Measurements from ENCODE around the gene B3GLCT. TPM values are rescaled to one million over a fixed set of nuclear protein-coding genes. Genes with fewer than 3 reads are reported as not detected.
A peak's percentile ranks its signal among the peaks of the same experiment; 100 is the strongest.

The B3GLCT gene
- polyA plus RNA-seq, 1 donor from 2014 or later: 8.2 TPM

GRCh38 chr13:31350560-31350959, 150.8 kb downstream of the B3GLCT start:
- TF ChIP-seq EZH2 (IDR thresholded peaks at IDR 0.05; ENCODE audit: borderline replicate concordance, insufficient read depth, low read length, poor library complexity, severe bottlenecking) (no peak), SMC3 (conservative IDR thresholded peaks at IDR 0.05; ENCODE audit: poor library complexity) (no peak), MXI1 (conservative IDR thresholded peaks at IDR 0.05; ENCODE audit: poor library complexity, severe bottlenecking) (no peak), EP300 (conservative IDR thresholded peaks at IDR 0.05; ENCODE audit: poor library complexity, severe bottlenecking) (no peak), POLR2AphosphoS5 (IDR thresholded peaks at IDR 0.05) (no peak), REST (IDR thresholded peaks at IDR 0.05; ENCODE audit: borderline replicate concordance) (no peak), TAF1 (IDR thresholded peaks at IDR 0.05; ENCODE audit: low read depth) (no peak), RAD21 (conservative IDR thresholded peaks at IDR 0.05) (no peak), CTCF (IDR thresholded peaks at IDR 0.05; ENCODE audit: poor library complexity, severe bottlenecking) (no peak)
- no peak overlapping the region for H2AFZ ChIP-seq (ENCODE audit: low read depth, low read length)

GRCh38 chr13:31351376-31351775, 151.6 kb downstream of the B3GLCT start:
- H4K20me1 ChIP-seq (ENCODE audit: insufficient read depth): no peaks in the 10 kb centered on the region
- H2AFZ ChIP-seq (ENCODE audit: low read depth, low read length): no peak overlapping the region
- H3K27me3 ChIP-seq (ENCODE audit: insufficient read depth, low read depth, low read length): no peaks in the 10 kb centered on the region
- H3K9ac ChIP-seq (ENCODE audit: low read length): no peak overlapping the region
- no peaks in the 10 kb centered on the region for H3K79me2 ChIP-seq (replicated peaks; ENCODE audit: insufficient read depth, low read length)
- H3K4me3 ChIP-seq (ENCODE audit: low read length): peak overlapping the region; percentile 6
- H3K4me2 ChIP-seq (ENCODE audit: low read length): no peak overlapping the region
- peak overlapping the region; percentile 45 for H3K27ac ChIP-seq (ENCODE audit: low read length)
- no peaks in the 10 kb centered on the region for H3F3A ChIP-seq (ENCODE audit: insufficient read depth, low read length, poor library complexity, severe bottlenecking)
- H3K9me2 ChIP-seq (ENCODE audit: insufficient read depth, low read length): no peaks in the 10 kb centered on the region
- no peaks in the 10 kb centered on the region for H3K36me3 ChIP-seq (ENCODE audit: insufficient read depth, low read length)
- TF ChIP-seq MXI1 (conservative IDR thresholded peaks at IDR 0.05; ENCODE audit: poor library complexity, severe bottlenecking): no peak
- no peak for TF ChIP-seq REST (IDR thresholded peaks at IDR 0.05; ENCODE audit: borderline replicate concordance)
- peak; percentile 74 for TF ChIP-seq EP300 (conservative IDR thresholded peaks at IDR 0.05; ENCODE audit: poor library complexity, severe bottlenecking)
- peak; percentile 25 for TF ChIP-seq POLR2AphosphoS5 (IDR thresholded peaks at IDR 0.05)
- no peak for TF ChIP-seq SMC3 (conservative IDR thresholded peaks at IDR 0.05; ENCODE audit: poor library complexity)
- no peak for TF ChIP-seq EZH2 (IDR thresholded peaks at IDR 0.05; ENCODE audit: borderline replicate concordance, insufficient read depth, low read length, poor library complexity, severe bottlenecking)
- TF ChIP-seq CTCF (IDR thresholded peaks at IDR 0.05; ENCODE audit: poor library complexity, severe bottlenecking): no peak
- TF ChIP-seq RAD21 (conservative IDR thresholded peaks at IDR 0.05): no peak
- TF ChIP-seq TAF1 (IDR thresholded peaks at IDR 0.05; ENCODE audit: low read depth): no peak
- no peaks in the 10 kb centered on the region for H3K9me3 ChIP-seq (ENCODE audit: low read length)

More at GRCh38 chr13:31350560-31350959, 150.8 kb downstream of the B3GLCT start:
- Histone ChIP-seq H4K20me1 (ENCODE audit: insufficient read depth) (no peaks in the 10 kb centered on the region), H3K36me3 (ENCODE audit: insufficient read depth, low read length) (no peaks in the 10 kb centered on the region), H3K4me2 (ENCODE audit: low read length) (no peak overlapping the region), H3K9ac (ENCODE audit: low read length) (no peak overlapping the region), H3K27ac (ENCODE audit: low read length) (peak overlapping the region; percentile 45), H3K79me2 (replicated peaks; ENCODE audit: insufficient read depth, low read length) (no peaks in the 10 kb centered on the region), H3K27me3 (ENCODE audit: insufficient read depth, low read depth, low read length) (no peaks in the 10 kb centered on the region), H3K9me2 (ENCODE audit: insufficient read depth, low read length) (no peaks in the 10 kb centered on the region), H3K9me3 (ENCODE audit: low read length) (no peaks in the 10 kb centered on the region), H3K4me3 (ENCODE audit: low read length) (no peak overlapping the region), H3F3A (ENCODE audit: insufficient read depth, low read length, poor library complexity, severe bottlenecking) (no peaks in the 10 kb centered on the region)
